Activated CD4-positive, CD25-positive, alpha-beta regulatory T cell treated with anti-CD3 and anti-CD28 coated beads, Interleukin-2, amount 50 U/mL, for 24 hours (primary cell): ENCODE measurements around the gene ZNF282.
"Not testable (repeated sequence)": the region's sequence is repeated elsewhere in the genome, so short reads cannot be mapped to it uniquely, and the experiment has no call there.

ENCODE experiments used
- ATAC-seq, 2 donors: fragments of 150-1000 bp; cut with Tn5 transposase; one replicate each; pipeline ENCODE4 v1.10.0; 2021; ENCODE audit warnings: mild to moderate bottlenecking in 1 of 2, moderate library complexity in 1 of 2

The ZNF282 gene

DNA sequence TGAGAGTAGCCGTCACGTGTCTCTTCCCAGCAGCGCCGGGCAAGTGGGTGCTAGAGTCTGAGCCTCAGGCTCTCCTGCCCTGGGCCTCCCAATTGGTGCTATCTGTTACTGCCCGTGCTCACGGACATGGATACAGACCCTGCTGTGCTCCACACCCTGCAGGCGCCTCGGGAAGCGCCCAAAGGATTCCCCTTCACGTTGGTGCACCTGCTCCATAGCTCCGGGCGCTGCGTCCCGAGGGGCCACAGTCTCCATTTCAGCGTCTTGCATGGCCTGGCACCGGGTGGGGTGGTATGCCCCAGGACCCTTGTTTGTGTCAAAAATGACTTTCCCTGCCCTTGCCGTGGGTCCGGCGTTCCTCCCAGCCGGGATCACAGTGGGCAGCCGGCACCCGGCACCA is 30.3 kb downstream of the ZNF282 start:
- no peak for ATAC-seq

DNA sequence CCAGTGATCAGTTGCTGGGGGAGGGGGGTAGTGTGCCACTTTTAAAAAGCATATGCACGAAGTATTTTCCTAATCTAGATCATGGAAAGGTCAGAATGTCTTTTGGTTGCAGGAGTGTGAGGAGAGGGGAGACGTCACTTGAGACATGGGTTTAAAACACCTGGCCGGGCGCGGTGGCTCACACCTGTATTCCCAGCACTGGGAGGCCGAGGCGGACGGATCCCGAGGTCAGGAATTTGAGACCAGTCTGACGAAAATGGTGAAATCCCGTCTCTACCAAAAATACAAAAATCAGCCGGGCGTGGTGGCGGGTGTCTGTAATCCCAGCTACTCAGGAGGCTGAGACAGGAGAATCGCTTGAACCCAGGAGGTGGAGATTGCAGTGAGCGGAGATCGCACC is 31.0 kb downstream of the ZNF282 start:
- ATAC-seq, result not testable (repeated sequence)

DNA sequence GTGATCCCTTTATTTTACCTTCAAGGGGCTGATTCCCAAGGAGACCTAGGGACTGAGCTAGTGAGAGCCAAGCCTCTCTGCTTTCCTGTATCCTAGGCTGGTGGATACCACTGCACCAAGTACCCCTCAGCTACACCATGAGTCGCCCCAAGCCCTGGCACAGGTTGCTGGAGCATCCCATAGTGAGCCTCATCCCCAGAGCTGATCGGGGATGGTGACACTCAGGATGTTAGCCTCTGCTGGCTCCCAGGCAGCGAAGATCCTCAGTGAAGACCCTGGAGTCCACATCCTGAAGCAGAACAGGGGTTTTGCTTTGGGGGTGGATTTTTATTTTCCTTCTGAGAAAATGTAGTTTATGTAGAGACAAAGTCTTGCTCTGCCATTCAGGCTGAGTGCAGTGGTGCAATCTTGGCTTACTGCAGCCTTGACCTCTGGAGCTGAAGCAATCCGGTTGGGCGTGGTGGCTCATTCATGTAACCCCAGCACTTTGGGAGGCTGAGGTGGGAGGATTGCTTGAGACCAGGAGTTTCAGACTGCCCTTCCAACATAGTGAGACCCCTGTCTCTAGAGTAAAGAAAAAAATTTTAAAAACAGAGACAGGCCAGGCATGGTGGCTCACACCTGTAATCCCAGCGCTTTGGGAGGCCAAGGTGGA is 31.6 kb downstream of the ZNF282 start:
- no peak for ATAC-seq

DNA sequence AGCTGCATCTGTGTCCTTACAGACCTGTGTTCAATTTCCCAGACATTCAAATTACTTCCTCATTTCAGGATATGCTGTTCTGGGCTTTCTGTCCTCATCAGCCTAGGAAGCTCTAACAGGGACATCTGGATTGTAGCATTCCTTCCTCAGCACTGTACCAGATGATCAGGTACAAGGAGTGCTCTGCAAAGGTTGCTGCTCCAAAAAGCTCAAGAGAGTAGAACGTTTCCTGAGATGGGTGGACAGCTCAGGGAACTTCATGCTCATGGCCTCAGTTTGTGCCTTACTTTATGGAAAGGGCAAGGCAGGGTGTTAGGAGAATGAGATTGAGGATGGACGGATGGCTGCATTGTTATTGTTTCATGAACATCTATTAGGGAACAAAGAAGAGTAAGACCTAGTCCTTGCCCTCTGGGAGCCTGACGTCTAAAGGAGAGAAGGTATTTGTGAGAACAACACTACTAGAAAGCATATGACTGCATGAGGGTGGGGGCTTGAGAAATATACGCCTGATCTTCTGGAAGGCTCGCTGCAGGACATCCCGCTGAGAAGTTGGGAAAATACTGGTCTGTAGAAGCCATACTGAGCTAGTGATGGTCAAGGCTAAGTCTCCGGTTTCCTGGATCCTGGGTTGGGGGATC is 33.6 kb downstream of the ZNF282 start:
- ATAC-seq, result no peak

DNA sequence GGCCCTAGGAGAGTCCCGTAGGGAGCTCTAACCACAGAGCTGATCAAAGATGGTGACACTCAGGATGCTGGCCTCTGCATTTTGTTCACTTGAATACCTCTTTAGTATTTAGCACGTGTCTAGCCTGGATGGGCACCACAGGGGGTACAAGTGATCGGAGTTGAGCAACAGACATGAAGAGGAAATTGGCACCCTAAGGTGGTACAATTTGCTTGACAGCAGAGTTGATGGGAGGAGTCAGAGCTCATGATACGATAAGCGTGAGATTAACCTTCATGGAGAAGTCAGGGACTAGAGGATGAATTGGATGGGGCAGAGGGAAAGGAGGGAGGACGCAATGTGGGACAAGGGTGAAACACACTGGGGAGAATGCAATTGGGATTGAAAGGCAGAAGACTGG is 34.2 kb downstream of the ZNF282 start:
- no peak for ATAC-seq

DNA sequence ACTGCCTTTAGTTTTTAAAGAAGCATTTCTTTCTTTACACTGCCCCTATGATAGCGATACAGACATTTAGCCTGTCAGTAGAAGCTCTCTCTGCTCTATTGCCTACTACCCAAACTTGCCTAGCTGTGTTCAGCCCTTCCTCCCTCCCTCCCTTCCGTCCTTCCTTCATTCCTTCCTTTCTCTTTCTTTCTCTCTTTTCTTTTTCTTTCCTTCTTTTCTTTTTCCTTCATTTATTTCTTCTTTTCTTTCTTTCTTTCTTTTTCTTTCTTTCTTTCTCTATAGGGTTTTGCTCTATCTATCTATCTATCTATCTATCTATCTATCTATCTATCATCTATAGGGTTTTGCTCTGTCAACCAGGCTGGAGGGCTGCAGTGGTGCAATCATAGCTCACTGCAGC is 37.0 kb downstream of the ZNF282 start:
- no peak for ATAC-seq

DNA sequence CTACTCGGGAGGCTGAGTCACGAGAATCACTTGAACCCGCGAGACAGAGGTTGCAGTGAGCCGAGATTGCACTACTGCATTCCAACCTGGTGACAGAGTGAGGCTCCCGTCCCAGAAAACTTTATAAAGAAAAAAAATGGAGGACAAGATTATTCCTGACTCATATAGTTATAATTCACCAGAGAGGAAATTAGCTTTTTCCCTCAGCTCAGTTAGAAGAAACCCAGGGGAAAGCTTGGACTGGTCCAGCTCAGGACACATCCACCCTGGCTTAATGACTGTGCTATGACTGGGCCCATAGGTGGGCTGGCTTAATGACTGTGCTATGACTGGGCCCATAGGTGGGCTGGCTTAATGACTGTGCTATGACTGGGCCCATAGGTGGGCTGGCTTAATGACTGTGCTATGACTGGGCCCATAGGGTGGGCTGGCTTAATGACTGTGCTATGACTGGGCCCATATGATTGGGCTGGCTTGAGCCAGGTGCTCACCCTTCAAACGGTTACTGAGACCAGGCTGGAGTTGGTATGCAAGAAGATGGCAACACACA is 38.4 kb downstream of the ZNF282 start:
- peak; percentile 44 to 70 for ATAC-seq

DNA sequence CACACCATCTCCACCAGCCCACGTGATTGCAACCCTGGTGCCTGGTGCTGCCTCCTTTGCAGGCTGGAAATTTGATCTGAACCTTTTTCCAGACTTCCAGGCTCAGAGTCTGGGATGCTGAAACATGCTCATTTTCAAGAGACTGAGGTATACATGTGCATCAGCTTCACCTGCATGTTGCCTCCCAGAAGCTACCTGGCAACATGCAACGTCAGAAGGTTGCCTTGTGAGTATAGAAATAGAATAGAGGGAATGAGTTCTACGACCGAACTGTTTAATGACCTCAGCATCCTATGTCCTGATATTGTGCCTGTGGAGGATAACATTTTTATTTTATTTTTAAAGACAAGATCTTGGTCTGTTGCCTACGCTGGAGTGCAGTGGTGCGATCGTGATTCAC is 42.2 kb downstream of the ZNF282 start:
- ATAC-seq, result no peak

DNA sequence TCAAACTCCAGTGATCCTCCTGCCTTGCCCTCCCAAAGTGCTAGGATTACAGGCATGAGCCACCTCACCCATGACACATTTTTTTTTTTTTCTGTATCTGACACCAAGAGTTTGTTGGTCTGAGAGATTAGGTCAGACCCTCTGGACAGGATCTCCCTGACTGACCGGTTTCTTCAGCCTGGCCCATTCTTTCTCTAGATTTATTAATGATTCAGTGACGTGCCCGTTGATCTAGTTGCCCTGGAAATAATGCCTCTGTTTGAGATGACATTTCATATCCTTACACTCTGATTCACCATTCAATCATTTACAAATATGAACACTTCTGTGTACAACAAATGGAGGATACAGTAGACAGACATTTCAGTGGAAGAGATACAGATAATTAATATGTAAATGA is 42.7 kb downstream of the ZNF282 start:
- peak; percentile 6 to 26 for ATAC-seq

DNA sequence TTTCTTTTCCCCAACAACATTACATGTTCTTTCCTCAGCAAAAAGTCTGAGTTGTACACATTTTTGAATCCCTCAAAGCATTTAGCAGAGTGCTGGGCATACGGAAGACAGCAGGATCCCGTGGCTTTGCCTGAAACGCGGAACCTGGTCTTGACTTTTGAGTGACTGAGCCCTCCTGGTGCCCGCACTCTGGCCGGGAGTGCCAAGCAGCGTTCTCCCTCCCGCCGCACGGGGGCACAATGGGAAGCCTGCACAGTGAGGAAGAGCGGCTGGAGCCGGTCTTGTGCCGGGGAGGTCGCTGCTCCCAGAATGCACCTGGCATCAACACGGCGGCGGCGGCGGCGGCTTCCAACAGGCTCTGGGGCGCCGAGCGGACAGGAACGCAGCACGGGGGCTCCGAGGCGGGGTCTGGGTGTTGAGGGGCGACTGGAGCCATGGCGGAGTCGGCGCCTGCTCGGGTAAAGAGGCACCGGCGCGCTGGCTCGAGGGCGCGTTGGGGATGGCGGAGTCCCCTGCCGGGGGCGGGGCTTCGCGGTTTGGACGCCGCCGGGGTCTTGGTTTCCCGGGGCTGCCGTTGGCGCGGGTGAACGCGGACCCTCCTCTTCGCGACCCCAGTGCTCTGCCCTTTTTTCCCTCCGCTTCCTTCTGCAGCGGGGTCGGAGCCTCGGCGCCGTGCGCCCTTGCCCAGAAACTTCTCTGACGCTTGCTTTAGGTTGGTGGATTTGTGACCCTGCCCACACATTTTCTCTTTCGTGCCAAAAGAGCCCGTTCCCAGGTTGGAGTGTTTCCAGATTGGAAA is 44.2 kb downstream of the ZNF282 start, which contains the start of gene ZNF212:
Gene ZNF212 (plus strand): TSS at position 307 of the 799 bp plus-strand sequence. CDS start 128 bp downstream, at position 435.
- ATAC-seq, result peak; percentile 98 to 99

DNA sequence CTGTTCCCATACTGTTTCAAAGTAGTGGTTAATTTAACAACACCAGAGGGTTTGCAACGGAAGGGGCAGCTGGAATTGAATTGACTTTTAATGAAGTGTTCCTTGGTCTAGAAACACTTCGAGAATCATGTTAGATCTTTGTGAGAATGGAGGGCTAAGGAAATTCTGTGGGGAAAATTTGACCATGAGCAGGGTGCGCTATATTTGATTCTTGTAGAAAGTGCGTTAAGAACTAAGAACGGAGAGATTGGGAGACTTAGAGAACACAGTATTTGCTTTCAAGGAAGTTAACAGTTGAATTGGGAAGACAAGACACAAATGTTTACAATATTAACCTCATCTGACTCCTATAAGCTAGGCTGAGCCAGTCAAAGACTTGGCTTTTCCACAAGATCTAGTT is 45.3 kb downstream of the ZNF282 start:
- no peak for ATAC-seq

DNA sequence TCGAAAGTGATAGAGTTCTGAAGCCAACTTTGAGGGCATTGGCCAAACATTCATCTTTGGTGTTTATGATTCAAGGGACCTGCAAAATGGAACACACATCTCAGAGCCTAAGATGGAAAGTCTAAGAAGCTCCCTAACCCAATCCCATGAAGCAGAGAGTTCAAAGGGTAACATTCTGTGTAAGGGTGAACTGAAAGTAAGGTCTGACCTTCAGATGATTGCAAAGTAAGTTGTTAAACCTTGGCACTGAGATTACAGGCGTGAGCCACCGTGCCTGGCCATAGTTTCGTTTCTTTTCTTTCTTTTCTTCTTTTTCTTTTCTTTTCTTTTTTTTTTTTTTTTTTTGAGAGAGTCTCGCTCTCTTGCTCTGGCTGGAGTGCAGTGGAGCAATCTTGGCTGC is 46.4 kb downstream of the ZNF282 start:
- no peak for ATAC-seq

DNA sequence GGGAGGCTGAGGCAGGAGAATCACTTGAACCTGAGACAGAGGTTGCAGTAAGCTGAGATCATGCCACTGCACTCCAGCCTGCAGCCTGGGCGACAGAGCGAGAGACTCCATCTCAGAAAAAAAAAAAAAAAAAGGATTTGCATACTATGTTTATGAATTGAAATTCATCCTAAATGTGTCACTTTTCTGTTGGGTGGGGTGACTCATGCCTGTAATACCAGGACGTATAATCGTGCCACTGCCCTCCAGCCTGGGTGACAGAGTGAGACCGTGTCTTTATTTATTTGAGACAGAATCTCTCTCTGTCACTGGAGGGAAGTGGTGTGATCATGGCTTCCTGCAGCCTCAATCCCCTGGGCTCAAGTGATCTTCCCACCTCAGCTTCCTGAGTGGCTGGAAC is 49.9 kb downstream of the ZNF282 start:
- peak; percentile 83 to 84 for ATAC-seq

DNA sequence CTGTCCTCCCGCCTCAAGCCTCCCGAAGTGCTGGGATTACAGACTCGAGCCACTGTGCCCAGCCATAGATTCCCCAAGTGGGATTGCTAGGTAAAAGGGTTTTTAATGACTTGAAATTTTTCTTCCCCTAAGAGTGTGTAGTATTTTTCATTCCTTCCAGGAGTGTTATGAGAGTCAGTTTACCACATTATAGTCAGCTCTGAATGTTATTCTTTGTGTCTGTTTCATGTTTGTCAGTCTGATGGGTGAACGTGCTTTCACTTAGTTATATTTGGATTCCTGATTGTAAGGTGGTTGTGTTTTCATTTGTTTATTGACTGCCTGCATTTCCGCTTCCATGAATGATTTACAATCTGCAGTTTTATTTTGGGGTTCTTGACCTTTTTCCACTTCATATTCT is 50.4 kb downstream of the ZNF282 start:
- no peak for ATAC-seq

DNA sequence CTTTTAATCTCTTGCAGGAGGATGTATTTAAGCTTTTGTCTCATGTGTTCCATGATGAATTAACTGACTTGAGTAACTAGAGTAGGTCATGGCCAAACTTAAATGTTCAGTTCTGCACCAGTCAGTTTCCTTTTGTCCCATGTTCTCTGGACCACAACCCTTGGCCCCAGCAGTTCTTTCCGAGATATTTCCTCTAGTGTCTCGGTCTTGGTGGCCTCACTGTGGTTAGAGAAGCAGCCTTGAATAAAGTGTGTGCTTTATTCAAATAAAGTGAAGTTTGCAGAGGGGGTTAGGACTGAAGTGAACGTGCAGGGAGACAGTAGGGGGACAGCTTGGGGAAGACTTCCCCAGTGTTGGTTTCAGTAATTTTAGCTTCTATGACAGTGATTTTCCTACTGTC is 53.4 kb downstream of the ZNF282 start:
- ATAC-seq, result peak; percentile 63 to 69

DNA sequence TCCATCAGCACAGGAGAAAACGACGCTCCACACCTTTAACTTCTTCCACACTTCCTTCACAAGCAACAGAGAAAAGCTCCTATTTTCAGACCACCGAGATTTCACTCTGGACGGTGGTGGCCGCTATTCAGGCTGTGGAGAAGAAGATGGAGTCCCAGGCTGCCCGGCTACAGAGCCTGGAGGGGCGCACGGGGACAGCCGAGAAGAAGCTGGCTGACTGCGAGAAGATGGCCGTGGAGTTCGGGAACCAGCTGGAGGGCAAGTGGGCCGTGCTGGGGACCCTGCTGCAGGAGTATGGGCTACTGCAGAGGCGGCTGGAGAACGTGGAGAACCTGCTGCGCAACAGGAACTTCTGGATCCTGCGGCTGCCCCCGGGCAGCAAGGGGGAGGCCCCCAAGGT is 54.8 kb downstream of the ZNF282 start:
- not testable (repeated sequence) for ATAC-seq

DNA sequence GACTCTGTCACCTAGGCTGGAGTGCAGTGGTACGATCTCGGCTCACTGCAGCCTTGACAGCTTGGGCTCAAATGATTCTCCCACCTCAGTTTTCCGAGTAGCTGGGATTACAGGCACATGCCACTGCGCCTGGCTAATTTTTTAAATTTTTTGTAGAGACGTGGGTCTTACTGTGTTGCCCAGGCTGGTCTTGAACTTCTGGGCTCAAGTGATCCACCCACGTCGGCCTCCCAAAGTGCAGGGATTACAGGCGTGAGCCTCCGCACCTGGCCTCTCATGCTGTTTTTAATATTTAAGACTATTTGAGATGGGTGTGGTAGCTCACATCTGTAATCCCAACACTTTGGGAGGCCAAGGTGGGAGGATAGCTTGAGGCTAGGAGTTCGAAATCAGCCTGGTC is 56.2 kb downstream of the ZNF282 start:
- ATAC-seq, result not testable (repeated sequence)

DNA sequence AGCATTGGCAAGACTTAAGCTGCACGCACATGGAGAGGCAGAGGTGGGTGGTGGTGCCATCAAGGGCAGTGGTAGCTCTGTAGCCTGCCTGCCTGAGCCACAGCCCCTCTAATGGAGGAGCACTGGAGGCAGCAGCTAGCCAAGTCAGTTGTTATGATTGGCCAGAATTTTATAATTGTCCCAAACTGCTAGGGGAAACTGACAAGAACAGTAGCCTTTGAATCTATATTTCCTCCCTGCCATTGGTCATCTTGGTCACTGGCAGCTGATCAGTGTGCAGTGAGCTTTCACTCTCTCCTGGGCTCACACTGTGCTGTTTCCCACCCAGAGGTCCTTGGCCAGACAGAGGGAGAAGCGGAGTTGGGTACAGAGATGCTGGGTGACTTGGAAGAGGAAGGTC is 57.0 kb downstream of the ZNF282 start:
- ATAC-seq, result no peak

DNA sequence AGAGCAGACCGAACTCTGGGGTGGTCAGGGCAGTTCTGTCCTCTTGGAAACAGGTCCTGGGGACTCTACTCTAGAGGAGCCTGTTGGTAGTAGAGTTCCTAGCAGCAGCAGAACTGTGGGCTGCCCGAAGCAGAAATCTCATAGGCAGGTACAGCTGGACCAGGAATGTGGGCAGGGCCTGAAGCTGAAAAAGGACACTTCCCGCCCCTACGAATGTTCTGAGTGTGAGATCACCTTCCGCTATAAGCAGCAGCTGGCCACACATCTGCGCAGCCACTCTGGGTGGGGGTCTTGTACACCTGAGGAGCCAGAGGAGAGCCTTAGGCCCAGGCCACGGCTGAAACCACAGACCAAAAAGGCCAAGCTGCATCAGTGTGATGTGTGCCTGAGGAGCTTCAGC is 58.3 kb downstream of the ZNF282 start:
- ATAC-seq, result no peak

DNA sequence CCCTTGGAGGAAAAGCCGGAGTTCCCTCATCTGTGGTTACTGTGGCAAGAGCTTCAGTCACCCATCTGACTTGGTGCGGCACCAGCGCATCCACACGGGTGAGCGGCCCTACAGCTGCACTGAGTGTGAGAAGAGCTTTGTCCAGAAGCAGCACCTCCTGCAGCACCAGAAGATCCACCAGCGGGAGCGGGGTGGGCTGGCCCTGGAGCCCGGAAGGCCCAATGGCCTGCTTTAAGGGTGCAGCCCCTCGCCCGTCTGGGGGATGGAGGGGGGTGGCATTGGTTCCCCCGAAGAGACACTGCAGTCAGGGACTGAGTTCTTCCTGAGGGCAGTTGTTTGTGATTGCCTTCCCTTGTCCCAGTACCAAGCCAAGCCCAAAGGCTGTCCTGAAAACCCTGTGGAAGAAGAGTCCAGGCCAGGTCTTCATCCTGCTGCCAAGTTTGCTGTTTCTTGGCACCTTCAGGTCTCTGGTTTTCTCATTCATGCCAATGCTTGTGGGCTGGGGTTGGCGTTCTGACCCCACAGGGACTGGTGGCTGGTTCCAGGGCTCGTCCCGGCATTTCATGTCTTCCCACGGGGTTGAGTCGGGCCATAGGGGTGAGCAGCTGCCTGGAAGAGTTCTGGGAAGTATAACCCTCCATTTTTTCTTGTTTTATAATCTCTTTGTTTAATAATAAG is 59.0 kb downstream of the ZNF282 start:
- ATAC-seq, result no peak

DNA sequence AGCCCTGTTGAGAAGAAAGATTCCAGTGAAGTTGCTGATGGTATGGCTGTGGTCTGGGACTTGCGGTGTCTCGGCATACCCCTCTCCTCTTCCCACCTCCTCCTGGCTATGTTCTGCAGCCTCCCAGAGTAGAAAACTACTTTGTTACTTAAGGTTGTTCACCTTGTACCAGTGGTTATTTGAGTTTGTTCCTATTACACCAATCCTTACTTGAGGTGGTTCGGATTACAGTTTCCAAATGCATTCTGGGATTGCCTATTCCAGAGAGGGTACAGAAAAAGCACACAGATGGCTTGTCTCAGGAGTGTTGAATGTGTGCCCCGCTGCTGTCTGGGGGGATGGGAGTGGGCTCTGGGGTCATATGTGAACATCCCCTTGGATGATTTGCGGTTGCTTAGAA is 59.8 kb downstream of the ZNF282 start:
- no peak for ATAC-seq

DNA sequence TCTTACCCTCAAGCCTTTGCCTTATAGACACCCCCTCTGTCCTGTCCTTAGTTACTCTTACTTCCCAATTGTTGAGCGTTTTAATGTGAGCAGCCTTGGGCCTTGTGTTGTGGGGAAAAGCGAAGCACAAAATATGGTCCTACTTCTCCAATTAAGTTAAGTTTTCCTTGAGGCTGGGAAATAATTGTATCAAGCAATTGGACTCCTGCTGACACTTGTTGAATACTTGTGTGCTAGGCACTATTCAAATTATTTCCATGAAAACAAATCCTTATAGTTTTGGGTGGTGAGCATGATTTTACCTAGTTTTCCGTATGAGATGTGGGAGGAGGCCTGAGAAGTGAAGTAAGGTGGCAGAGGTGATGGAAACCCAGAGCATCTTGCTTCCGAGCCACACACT is 61.2 kb downstream of the ZNF282 start:
- no peak for ATAC-seq

DNA sequence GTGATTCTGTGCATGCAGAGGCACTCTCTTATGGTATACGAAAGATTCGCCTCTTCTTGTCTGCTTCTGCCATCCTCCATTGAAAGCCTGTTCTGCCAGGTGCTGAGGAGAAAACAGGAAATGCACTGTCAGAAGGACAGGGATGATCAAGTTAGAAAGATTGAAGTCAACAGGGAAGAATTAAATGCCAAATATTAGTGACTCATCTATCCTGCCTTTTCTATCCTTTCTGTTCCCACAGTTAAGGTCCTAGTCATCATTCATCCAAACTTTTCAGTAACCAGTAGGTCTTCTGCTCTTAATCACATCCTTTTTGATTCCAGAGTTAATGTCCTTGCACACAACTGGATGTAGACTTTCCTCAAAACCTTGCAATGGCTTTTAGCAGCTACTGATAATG is 61.8 kb downstream of the ZNF282 start:
- ATAC-seq, result no peak
